ENCODE results near the gene FBXO8. TPM values are rescaled to one million over a fixed set of nuclear protein-coding genes. Genes with fewer than 3 reads are reported as not detected.

Gene FBXO8
- total RNA-seq, 4 donors from 2014 or later = 9.7 to 17.9 (median 15.8) TPM

DNA sequence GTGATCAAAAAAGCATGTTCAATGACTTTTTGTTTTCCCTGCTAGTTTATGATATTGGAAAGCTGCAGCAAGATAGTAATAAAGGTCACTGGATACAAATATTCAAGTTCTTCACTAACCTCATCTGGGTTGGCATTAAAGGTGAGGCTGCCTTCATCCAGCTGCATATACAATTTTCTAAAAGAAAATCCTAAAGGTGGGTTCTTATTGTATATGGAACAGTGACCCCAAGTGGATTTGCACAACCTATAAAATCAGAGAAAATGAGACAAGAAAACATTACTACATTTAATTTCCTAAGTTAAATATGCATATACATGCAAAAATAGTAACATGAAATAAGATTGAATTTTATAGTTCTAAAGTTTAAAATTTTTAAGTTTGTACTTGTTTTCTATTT is 23.9 kb downstream of the FBXO8 start:
- intact Hi-C loops (cut with DNase I; ENCODE audit: low total_unique reads) = no loop called here

DNA sequence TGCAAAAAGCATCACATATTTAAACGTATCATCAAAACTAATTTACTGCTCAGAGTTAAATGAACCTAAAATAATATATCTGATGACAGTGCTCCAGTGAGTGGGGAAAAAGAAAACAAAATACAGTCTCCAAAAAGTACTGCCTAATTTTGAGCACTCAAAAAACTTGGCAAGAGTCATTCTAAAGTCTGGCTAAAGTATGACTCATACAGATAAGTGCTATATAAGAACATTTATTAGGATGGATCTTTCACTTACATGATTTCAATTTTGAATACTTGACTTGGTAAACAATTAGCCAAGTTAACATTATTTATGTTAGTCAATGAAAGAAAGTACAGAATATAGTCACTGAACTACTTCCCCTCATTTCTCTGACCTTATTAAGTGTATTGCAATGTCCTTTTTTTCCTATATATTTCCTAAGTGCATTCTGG is 27.2 kb downstream of the FBXO8 start:
- Histone ChIP-seq H3K36me3 (peaks cover 0 to 11% of the 10 kb centered on the region in 2 donors), H3K4me1 (no peaks in the 10 kb centered on the region), H3K9me3 (no peaks in the 10 kb centered on the region), H3K27me3 (no peaks in the 10 kb centered on the region), H3K4me3 (no peak overlapping the region), H3K27ac (no peak overlapping the region)
- DNase-seq (no peak), ATAC-seq (no peak)
- intact Hi-C loops (cut with DNase I; ENCODE audit: low total_unique reads) = no loop called here
- TF ChIP-seq POLR2A (IDR thresholded peaks at IDR 0.05) = no peak
- TF ChIP-seq, protein P1, sequence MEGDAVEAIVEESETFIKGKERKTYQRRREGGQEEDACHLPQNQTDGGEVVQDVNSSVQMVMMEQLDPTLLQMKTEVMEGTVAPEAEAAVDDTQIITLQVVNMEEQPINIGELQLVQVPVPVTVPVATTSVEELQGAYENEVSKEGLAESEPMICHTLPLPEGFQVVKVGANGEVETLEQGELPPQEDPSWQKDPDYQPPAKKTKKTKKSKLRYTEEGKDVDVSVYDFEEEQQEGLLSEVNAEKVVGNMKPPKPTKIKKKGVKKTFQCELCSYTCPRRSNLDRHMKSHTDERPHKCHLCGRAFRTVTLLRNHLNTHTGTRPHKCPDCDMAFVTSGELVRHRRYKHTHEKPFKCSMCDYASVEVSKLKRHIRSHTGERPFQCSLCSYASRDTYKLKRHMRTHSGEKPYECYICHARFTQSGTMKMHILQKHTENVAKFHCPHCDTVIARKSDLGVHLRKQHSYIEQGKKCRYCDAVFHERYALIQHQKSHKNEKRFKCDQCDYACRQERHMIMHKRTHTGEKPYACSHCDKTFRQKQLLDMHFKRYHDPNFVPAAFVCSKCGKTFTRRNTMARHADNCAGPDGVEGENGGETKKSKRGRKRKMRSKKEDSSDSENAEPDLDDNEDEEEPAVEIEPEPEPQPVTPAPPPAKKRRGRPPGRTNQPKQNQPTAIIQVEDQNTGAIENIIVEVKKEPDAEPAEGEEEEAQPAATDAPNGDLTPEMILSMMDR (IDR thresholded peaks at IDR 0.05 in 4 of 5, conservative IDR thresholded peaks at IDR 0.05 in 1 of 5) = no peak
- in situ Hi-C loops (cut with MboI; ENCODE audit: low sequenced_read_pairs in 4 of 4) = no loop called here

More for the DNA sequence above, 23.9 kb downstream of the FBXO8 start:
- Histone ChIP-seq H3K4me1 (peaks cover 3 to 9% of the 10 kb centered on the region in 2 donors), H3K27me3 (no peaks in the 10 kb centered on the region), H3K4me3 (no peak overlapping the region), H3K27ac (no peak overlapping the region), H3K9me3 (no peaks in the 10 kb centered on the region), H3K36me3 (peaks cover 0 to 11% of the 10 kb centered on the region in 2 donors)
- TF ChIP-seq POLR2A (IDR thresholded peaks at IDR 0.05) = no peak
- TF ChIP-seq, protein P1 (IDR thresholded peaks at IDR 0.05 in 4 of 5, conservative IDR thresholded peaks at IDR 0.05 in 1 of 5) = no peak
- DNase-seq (no peak), ATAC-seq (no peak)
- in situ Hi-C loops (cut with MboI; ENCODE audit: low sequenced_read_pairs in 4 of 4) = no loop called here

DNA sequence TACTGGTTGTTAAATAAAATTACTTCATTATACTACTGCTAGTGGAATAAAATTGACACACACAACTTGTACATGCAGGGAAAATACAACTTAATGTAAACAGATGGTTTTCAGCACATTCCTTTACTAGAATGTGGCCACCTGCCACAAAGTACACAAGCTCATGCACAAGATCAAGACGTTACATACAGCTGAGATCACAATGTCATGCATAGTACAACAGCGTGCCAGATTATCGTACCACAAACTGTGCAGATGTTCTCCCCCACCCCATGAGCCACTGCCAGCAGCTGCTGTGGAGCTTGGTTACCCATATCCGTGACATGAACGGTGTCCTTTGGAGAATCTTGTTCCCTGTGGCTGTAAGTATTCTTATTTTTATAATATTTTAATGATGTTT is 27.7 kb downstream of the FBXO8 start:
- H3K4me3 ChIP-seq = no peak overlapping the region
- H3K27me3 ChIP-seq = no peaks in the 10 kb centered on the region
- ATAC-seq = no peak
- H3K36me3 ChIP-seq = peaks cover 0 to 11% of the 10 kb centered on the region in 2 donors
- in situ Hi-C loops (cut with MboI; ENCODE audit: low sequenced_read_pairs in 4 of 4) = no loop called here
- intact Hi-C loops (cut with DNase I; ENCODE audit: low total_unique reads) = no loop called here
- DNase-seq = no peak
- no peak overlapping the region for H3K27ac ChIP-seq
- no peaks in the 10 kb centered on the region for H3K4me1 ChIP-seq
- no peaks in the 10 kb centered on the region for H3K9me3 ChIP-seq
- TF ChIP-seq, protein P1 (IDR thresholded peaks at IDR 0.05 in 4 of 5, conservative IDR thresholded peaks at IDR 0.05 in 1 of 5) = no peak
- TF ChIP-seq POLR2A (IDR thresholded peaks at IDR 0.05) = no peak

DNA sequence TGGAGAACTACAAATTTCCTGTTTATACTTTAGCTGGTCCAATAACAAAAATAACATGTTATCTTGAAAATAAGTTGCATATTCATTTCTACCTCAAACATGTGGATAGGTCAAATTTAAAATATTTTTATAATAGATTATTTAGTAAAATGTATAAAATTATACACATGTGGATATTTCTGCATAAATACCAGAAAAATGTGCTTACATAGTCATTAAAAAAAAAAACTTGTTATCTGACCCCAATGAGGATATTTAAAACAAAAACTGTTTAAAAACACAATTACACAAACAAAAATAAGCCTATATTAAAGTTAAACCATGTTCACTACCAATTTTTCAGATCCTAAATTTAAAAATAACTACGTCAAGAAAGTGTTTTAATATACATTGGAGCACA is 28.1 kb downstream of the FBXO8 start:
- in situ Hi-C loops (cut with MboI; ENCODE audit: low sequenced_read_pairs in 4 of 4) = no loop called here
- H3K9me3 ChIP-seq = no peaks in the 10 kb centered on the region
- H3K4me1 ChIP-seq = no peaks in the 10 kb centered on the region
- no peak for ATAC-seq
- no peak overlapping the region for H3K27ac ChIP-seq
- no peak overlapping the region for H3K4me3 ChIP-seq
- intact Hi-C loops (cut with DNase I; ENCODE audit: low total_unique reads) = no loop called here
- H3K36me3 ChIP-seq = peaks cover 0 to 11% of the 10 kb centered on the region in 2 donors
- no peak for DNase-seq
- TF ChIP-seq, protein P1 (IDR thresholded peaks at IDR 0.05 in 4 of 5, conservative IDR thresholded peaks at IDR 0.05 in 1 of 5) = no peak
- TF ChIP-seq POLR2A (IDR thresholded peaks at IDR 0.05) = no peak
- H3K27me3 ChIP-seq = no peaks in the 10 kb centered on the region

DNA sequence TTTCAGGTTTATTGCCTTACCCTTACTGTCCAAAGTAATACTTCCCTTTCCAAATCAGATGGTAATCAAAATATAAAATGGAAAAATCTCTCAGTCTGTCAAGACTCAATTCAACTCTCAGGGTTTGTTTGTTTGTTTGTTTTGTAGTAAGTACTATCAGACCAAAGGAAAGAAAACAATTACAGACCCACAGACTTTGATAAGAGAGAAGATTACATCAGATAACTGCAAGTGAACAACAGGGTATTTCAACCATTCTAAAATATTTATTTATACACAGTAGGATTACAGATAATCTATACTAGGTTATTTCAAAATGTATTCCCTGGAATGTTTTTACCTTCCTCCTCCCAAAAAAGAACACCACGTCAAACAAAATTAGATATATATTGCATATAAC is 28.9 kb downstream of the FBXO8 start:
- ATAC-seq (no peak), DNase-seq (no peak)
- Histone ChIP-seq H3K36me3 (peaks cover 0 to 11% of the 10 kb centered on the region in 2 donors), H3K27me3 (no peaks in the 10 kb centered on the region), H3K27ac (no peak overlapping the region), H3K4me1 (no peaks in the 10 kb centered on the region), H3K4me3 (no peak overlapping the region), H3K9me3 (no peaks in the 10 kb centered on the region)
- TF ChIP-seq, protein P1 (IDR thresholded peaks at IDR 0.05 in 4 of 5, conservative IDR thresholded peaks at IDR 0.05 in 1 of 5) = no peak
- TF ChIP-seq POLR2A (IDR thresholded peaks at IDR 0.05) = no peak
- in situ Hi-C loops (cut with MboI; ENCODE audit: low sequenced_read_pairs in 4 of 4) (no loop called here), intact Hi-C loops (cut with DNase I; ENCODE audit: low total_unique reads) (no loop called here)

All from gastrocnemius medialis (tissue), 4 donors.